Hematopoietic multipotent progenitor cell (in vitro differentiated cells): ENCODE results near the gene C1orf21. TPM values are rescaled to one million over a fixed set of nuclear protein-coding genes. Genes with fewer than 3 reads are reported as not detected.

Source experiments
- DNase-seq, 3 donors: peaks; one replicate each; pipeline ENCODE4 v3.0.0-alpha.2; 2011 to 2015; ENCODE audit warnings: low read depth in 2 of 3, low spot score in 2 of 3
- total RNA-seq: library from RNA; depleted of rRNA; stranded (reverse); fragments of >200 nt; gene quantifications from one replicate; pipeline ENCODE4 v1.2.3, GENCODE V29; 2012

The C1orf21 gene
- total RNA-seq, 1 donor: 7.0 TPM

GRCh38 chr1:184408580-184408979 lies 21.8 kb downstream of the C1orf21 start:
- no peak for DNase-seq

- DNase-seq: no peak
Measured at GRCh38 chr1:184409011-184409410, 22.2 kb downstream of the C1orf21 start.

- no peak for DNase-seq
Measured at GRCh38 chr1:184412472-184412871, 25.6 kb downstream of the C1orf21 start.

- DNase-seq: no peak
Measured at GRCh38 chr1:184416481-184416880, 29.7 kb downstream of the C1orf21 start.

GRCh38 chr1:184416946-184417345 lies 30.1 kb downstream of the C1orf21 start:
- DNase-seq: no peak

GRCh38 chr1:184417916-184418315 lies 31.1 kb downstream of the C1orf21 start:
- no peak for DNase-seq

GRCh38 chr1:184418652-184419349 lies 32.0 kb downstream of the C1orf21 start:
- peak in 1 of 3 donors; percentile 23 for DNase-seq

- peak in 1 of 3 donors; percentile 24 for DNase-seq
Measured at GRCh38 chr1:184419350-184420161, 32.7 kb downstream of the C1orf21 start.

- DNase-seq: no peak
Measured at GRCh38 chr1:184422490-184423233, 35.8 kb downstream of the C1orf21 start.

- no peak for DNase-seq
Measured at GRCh38 chr1:184423649-184424048, 36.8 kb downstream of the C1orf21 start.

- no peak for DNase-seq
Measured at GRCh38 chr1:184424157-184424556, 37.3 kb downstream of the C1orf21 start.

GRCh38 chr1:184424945-184425344 lies 38.1 kb downstream of the C1orf21 start:
- no peak for DNase-seq

- no peak for DNase-seq
Measured at GRCh38 chr1:184425449-184426277, 38.8 kb downstream of the C1orf21 start.

GRCh38 chr1:184426278-184426674 lies 39.4 kb downstream of the C1orf21 start:
- DNase-seq: no peak

- no peak for DNase-seq
Measured at GRCh38 chr1:184427722-184428121, 40.9 kb downstream of the C1orf21 start.

GRCh38 chr1:184428604-184429003 lies 41.8 kb downstream of the C1orf21 start:
- no peak for DNase-seq

- DNase-seq: no peak
Measured at GRCh38 chr1:184429335-184429734, 42.5 kb downstream of the C1orf21 start.

GRCh38 chr1:184433956-184434502 lies 47.2 kb downstream of the C1orf21 start:
- DNase-seq: no peak

GRCh38 chr1:184437291-184437690 lies 50.5 kb downstream of the C1orf21 start:
- DNase-seq: no peak

GRCh38 chr1:184438363-184438762 lies 51.5 kb downstream of the C1orf21 start:
- no peak for DNase-seq
